Tibial artery (tissue), 4 donors: Measurements from ENCODE around the gene MFAP4.

Experiments
- DNase-seq, 2 donors: peaks; one replicate each; pipeline ENCODE4 v3.0.0-alpha.2; 2019
- H3K27ac ChIP-seq, 2 donors: fragments of 200-600 bp; sonication (generic) in 1 of 2; 1 replicate in 1 of 2; 2 replicates in 1 of 2; pipeline ENCODE4 v1.5.1; 2018 to 2019; ENCODE audit warnings: mild to moderate bottlenecking in 1 of 2
- H3K27me3 ChIP-seq, 2 donors: fragments of 200-600 bp; sonication (generic) in 1 of 2; one replicate each; pipeline versions ENCODE4 v1.5.1 to v1.6.0; 2016 to 2019
- H3K36me3 ChIP-seq, 3 donors: fragments of 200-600 bp; sonication (generic) in 2 of 3; one replicate each; pipeline ENCODE4 v1.5.1; 2016 to 2019; ENCODE audit warnings: mild to moderate bottlenecking in 2 of 3
- H3K4me1 ChIP-seq, 4 donors: fragments of 200-600 bp; sonication (generic) in 2 of 4; 1 replicate in 3 of 4; 2 replicates in 1 of 4; pipeline ENCODE4 v1.5.1; 2016 to 2019
- H3K4me3 ChIP-seq, 2 donors: fragments of 200-600 bp; sonication (generic) in 1 of 2; 1 replicate in 1 of 2; 2 replicates in 1 of 2; pipeline ENCODE4 v1.5.1; 2018 to 2019; ENCODE audit warnings: mild to moderate bottlenecking in 2 of 2
- H3K9me3 ChIP-seq, 3 donors: fragments of 200-600 bp; sonication (generic) in 1 of 3; one replicate each; pipeline ENCODE4 v1.5.1; 2016 to 2019
- CTCF ChIP-seq, 2 experiments: fragments of 200-600 bp in 1 of 2; fragments of 450-650 bp in 1 of 2; IDR thresholded peaks; one replicate each; pipeline ENCODE4 v1.5.1; 2017 to 2019; ENCODE audit warnings: antibody characterized with exemption in 2 of 2, mild to moderate bottlenecking in 1 of 2, moderate library complexity in 1 of 2
- intact Hi-C: fragments of 100-400 bp; cut with DNase I; formaldehyde crosslinking; loops from one replicate; pipeline ENCODE4 v1.15.0; 2023; ENCODE audit warnings: low total_unique reads

The MFAP4 gene

GRCh38 chr17:19424934-19425868, 38.2 kb upstream of the MFAP4 start:
- no peak overlapping the region for H3K27ac ChIP-seq
- no peak for TF ChIP-seq CTCF (IDR thresholded peaks at IDR 0.05)
- no peaks in the 10 kb centered on the region for H3K36me3 ChIP-seq
- intact Hi-C loops: no loop called here
- no peaks in the 10 kb centered on the region for H3K9me3 ChIP-seq
- H3K4me1 ChIP-seq: no peaks in the 10 kb centered on the region
- DNase-seq: no peak
- no peak overlapping the region for H3K4me3 ChIP-seq
- H3K27me3 ChIP-seq: no peaks in the 10 kb centered on the region

GRCh38 chr17:19421926-19422325, 34.9 kb upstream of the MFAP4 start:
- intact Hi-C loops: no loop called here
- no peaks in the 10 kb centered on the region for H3K9me3 ChIP-seq
- H3K4me3 ChIP-seq: no peak overlapping the region
- no peak for TF ChIP-seq CTCF (IDR thresholded peaks at IDR 0.05)
- H3K36me3 ChIP-seq: no peaks in the 10 kb centered on the region
- no peaks in the 10 kb centered on the region for H3K4me1 ChIP-seq
- no peak for DNase-seq
- no peaks in the 10 kb centered on the region for H3K27me3 ChIP-seq
- no peak overlapping the region for H3K27ac ChIP-seq

GRCh38 chr17:19421219-19421618, 34.2 kb upstream of the MFAP4 start:
- Histone ChIP-seq H3K9me3 (no peaks in the 10 kb centered on the region), H3K4me3 (no peak overlapping the region), H3K4me1 (no peaks in the 10 kb centered on the region), H3K36me3 (no peaks in the 10 kb centered on the region), H3K27me3 (no peaks in the 10 kb centered on the region), H3K27ac (no peak overlapping the region)
- TF ChIP-seq CTCF (IDR thresholded peaks at IDR 0.05): no peak
- intact Hi-C loops: no loop called here
- no peak for DNase-seq

GRCh38 chr17:19418251-19418992, 31.4 kb upstream of the MFAP4 start:
- Histone ChIP-seq H3K4me1 (no peaks in the 10 kb centered on the region), H3K9me3 (no peaks in the 10 kb centered on the region), H3K27ac (peak overlapping the region in 1 of 2 donors; percentile 30), H3K4me3 (no peak overlapping the region), H3K36me3 (no peaks in the 10 kb centered on the region), H3K27me3 (no peaks in the 10 kb centered on the region)
- intact Hi-C loops: loop anchor here (10.0 kb wide), 1 partner anchor 54 kb away; the partner anchor contains the start of gene B9D1
- DNase-seq: peak in 1 of 2 donors; percentile 54
- peak in 1 of 2 experiments; percentile 8 for TF ChIP-seq CTCF (IDR thresholded peaks at IDR 0.05)

- Histone ChIP-seq H3K9me3 (no peaks in the 10 kb centered on the region), H3K36me3 (no peaks in the 10 kb centered on the region), H3K27me3 (no peaks in the 10 kb centered on the region), H3K4me3 (no peak overlapping the region), H3K27ac (peak overlapping the region in 1 of 2 donors; percentile 30), H3K4me1 (no peaks in the 10 kb centered on the region)
- TF ChIP-seq CTCF (IDR thresholded peaks at IDR 0.05): no peak
- no peak for DNase-seq
- intact Hi-C loops: loop anchor here (10.0 kb wide), 1 partner anchor 53 kb away; the partner anchor contains the start of gene B9D1
These were observed 30.6 kb upstream of the MFAP4 start for GRCh38 chr17:19417611-19418010.
